Esophagus muscularis mucosa (tissue), 4 donors: ENCODE data around the gene UBE2M. TPM values are rescaled to one million over a fixed set of nuclear protein-coding genes. Genes with fewer than 3 reads are reported as not detected.
A peak's percentile ranks its signal among the peaks of the same experiment; 100 is the strongest.

Experiments
- DNase-seq: peaks from one replicate; pipeline ENCODE4 v3.0.0-alpha.2; 2017; ENCODE audit errors: extremely low spot score
- H3K27ac ChIP-seq, 4 donors: fragments of 200-600 bp; sonication (generic); replicated peaks in 1 of 4; 1 replicate in 3 of 4; 2 replicates in 1 of 4; pipeline ENCODE4 v1.5.1; 2016 to 2019; ENCODE audit warnings: mild to moderate bottlenecking in 1 of 4
- H3K27me3 ChIP-seq, 4 donors: fragments of 200-600 bp; sonication (generic); one replicate each; pipeline versions ENCODE4 v1.5.1 to v1.6.0; 2016 to 2019
- H3K36me3 ChIP-seq, 4 donors: fragments of 200-600 bp; sonication (generic); one replicate each; pipeline ENCODE4 v1.5.1; 2016 to 2019
- H3K4me1 ChIP-seq, 4 donors: fragments of 200-600 bp; sonication (generic); one replicate each; pipeline ENCODE4 v1.5.1; 2016 to 2019
- H3K4me3 ChIP-seq, 4 donors: fragments of 200-600 bp; sonication (generic); 1 replicate in 2 of 4; 2 replicates in 2 of 4; pipeline ENCODE4 v1.5.1; 2016 to 2019; ENCODE audit warnings: mild to moderate bottlenecking in 4 of 4, moderate library complexity in 1 of 4
- H3K9me3 ChIP-seq, 4 donors: fragments of 200-600 bp; sonication (generic); 1 replicate in 3 of 4; 2 replicates in 1 of 4; pipeline ENCODE4 v1.5.1; 2016 to 2019
- CTCF ChIP-seq, 3 experiments: fragments of 200-600 bp in 2 of 3; fragments of 450-650 bp in 1 of 3; sonication (generic) in 2 of 3; IDR thresholded peaks; one replicate each; pipeline ENCODE4 v1.5.1; 2017 to 2019; ENCODE audit warnings: antibody characterized with exemption in 3 of 3, mild to moderate bottlenecking in 2 of 3, moderate library complexity in 1 of 3
- EP300 ChIP-seq: sonication (generic); formaldehyde crosslinking; IDR thresholded peaks from one replicate; pipeline ENCODE4 v1.6.1; 2017; ENCODE audit warnings: antibody characterized with exemption
- POLR2A ChIP-seq: fragments of 450-650 bp; IDR thresholded peaks from one replicate; pipeline ENCODE4 v1.6.1; 2017; ENCODE audit warnings: antibody characterized with exemption, moderate library complexity, mild to moderate bottlenecking, low read depth
- POLR2AphosphoS5 ChIP-seq, 2 donors: sonication (generic); formaldehyde crosslinking; IDR thresholded peaks; one replicate each; pipeline ENCODE4 v1.6.1; 2017; ENCODE audit warnings: antibody characterized with exemption in 2 of 2
- WGBS: methylation state at CpG from one replicate; pipeline ENCODE4 v1.1.5; 2018; 5-methylcytosine and 5-hydroxymethylcytosine counted together
- intact Hi-C: fragments of 100-400 bp; cut with DNase I; formaldehyde crosslinking; loops from one replicate; pipeline ENCODE4 v1.15.1; 2023
- total RNA-seq, 4 donors: library from RNA; depleted of rRNA; stranded (reverse); fragments of >200 nt; gene quantifications; one replicate each; pipeline versions ENCODE4 v1.1.0 to v1.2.1, GENCODE V29; 2016

UBE2M gene
- total RNA-seq, 4 donors from 2014 or later, result 36.1 to 54.9 (median 45.8) TPM

- no peaks in the 10 kb centered on the region for H3K27me3 ChIP-seq
- peaks cover 42 to 56% (median 53%) of the 10 kb centered on the region in 4 donors for H3K4me1 ChIP-seq
- peak within 1 kb of the TSS; percentile 91 to 99 (median 95) for H3K27ac ChIP-seq
- peak; percentile 67 to 76 (median 69) for TF ChIP-seq CTCF (IDR thresholded peaks at IDR 0.05)
- peak; percentile 86 to 93 for TF ChIP-seq POLR2AphosphoS5 (IDR thresholded peaks at IDR 0.05)
- TF ChIP-seq POLR2A, result peak; percentile 19
- no peak for TF ChIP-seq EP300
- intact Hi-C loops, result no loop called here
- peak within 1 kb of the TSS; percentile 76 to 96 (median 82) for H3K4me3 ChIP-seq
- peak; percentile 98 for DNase-seq
- no peaks in the 10 kb centered on the region for H3K9me3 ChIP-seq
- 1% methylated on average over 32 of the region's 87 CpGs for WGBS
- H3K36me3 ChIP-seq, result peaks cover 15 to 28% (median 25%) of the 10 kb centered on the region in 4 donors
Measured at GRCh38 chr19:58519355-58520256, 38.8 kb downstream of the UBE2M start, which contains the start of gene ZBTB45. ZBTB45 (minus strand) TSS chr19:58519810; CDS start chr19:58517673, 2,137 bp downstream.

- Histone ChIP-seq H3K4me1 (peaks cover 46 to 62% (median 59%) of the 10 kb centered on the region in 4 donors), H3K9me3 (no peaks in the 10 kb centered on the region), H3K27me3 (no peaks in the 10 kb centered on the region), H3K4me3 (peak overlapping the region; percentile 76 to 96 (median 82)), H3K27ac (peak overlapping the region; percentile 91 to 99 (median 95)), H3K36me3 (peaks cover 15 to 28% (median 25%) of the 10 kb centered on the region in 4 donors)
- WGBS, result 0% methylated on average over 14 of the region's 14 CpGs
- intact Hi-C loops, result no loop called here
- TF ChIP-seq POLR2A, result no peak
- no peak for TF ChIP-seq CTCF (IDR thresholded peaks at IDR 0.05)
- TF ChIP-seq POLR2AphosphoS5 (IDR thresholded peaks at IDR 0.05), result no peak
- TF ChIP-seq EP300, result no peak
- DNase-seq, result no peak
Measured at GRCh38 chr19:58519087-58519354, 39.4 kb downstream of the UBE2M start.

- no peak for DNase-seq
- intact Hi-C loops, result no loop called here
- H3K4me3 ChIP-seq, result peak overlapping the region; percentile 76 to 96 (median 82)
- H3K4me1 ChIP-seq, result peaks cover 50 to 68% (median 64%) of the 10 kb centered on the region in 4 donors
- H3K27ac ChIP-seq, result peak overlapping the region; percentile 91 to 99 (median 95)
- peaks cover 15 to 31% (median 25%) of the 10 kb centered on the region in 4 donors for H3K36me3 ChIP-seq
- H3K27me3 ChIP-seq, result no peaks in the 10 kb centered on the region
- H3K9me3 ChIP-seq, result no peaks in the 10 kb centered on the region
- 6% methylated on average over 20 of the region's 22 CpGs for WGBS
- TF ChIP-seq CTCF (IDR thresholded peaks at IDR 0.05) (peak; percentile 49 to 80 (median 70)), POLR2AphosphoS5 (IDR thresholded peaks at IDR 0.05) (no peak)
Measured at GRCh38 chr19:58518256-58519086, 39.9 kb downstream of the UBE2M start.

GRCh38 chr19:58516964-58517833 is 41.2 kb downstream of the UBE2M start:
- Histone ChIP-seq H3K36me3 (peaks cover 15 to 36% (median 29%) of the 10 kb centered on the region in 4 donors), H3K27me3 (no peaks in the 10 kb centered on the region), H3K4me3 (no peak overlapping the region), H3K4me1 (peaks cover 51 to 71% (median 69%) of the 10 kb centered on the region in 4 donors), H3K27ac (peak overlapping the region in 2 of 4 donors; percentile 93 to 97), H3K9me3 (no peaks in the 10 kb centered on the region)
- intact Hi-C loops, result no loop called here
- WGBS, result 88% methylated on average over 50 of the region's 65 CpGs
- DNase-seq, result no peak
- TF ChIP-seq EP300 (no peak), CTCF (IDR thresholded peaks at IDR 0.05) (no peak), POLR2AphosphoS5 (IDR thresholded peaks at IDR 0.05) (no peak), POLR2A (no peak)
